ENCODE results near the gene THAP7. TPM values are rescaled to one million over a fixed set of nuclear protein-coding genes. Genes with fewer than 3 reads are reported as not detected.
"Not testable (repeated sequence)": the region's sequence is repeated elsewhere in the genome, so short reads cannot be mapped to it uniquely, and the experiment has no call there.

THAP7 gene
- total RNA-seq, 4 donors from 2014 or later, result 19.8 to 54.7 (median 29.5) TPM

DNA sequence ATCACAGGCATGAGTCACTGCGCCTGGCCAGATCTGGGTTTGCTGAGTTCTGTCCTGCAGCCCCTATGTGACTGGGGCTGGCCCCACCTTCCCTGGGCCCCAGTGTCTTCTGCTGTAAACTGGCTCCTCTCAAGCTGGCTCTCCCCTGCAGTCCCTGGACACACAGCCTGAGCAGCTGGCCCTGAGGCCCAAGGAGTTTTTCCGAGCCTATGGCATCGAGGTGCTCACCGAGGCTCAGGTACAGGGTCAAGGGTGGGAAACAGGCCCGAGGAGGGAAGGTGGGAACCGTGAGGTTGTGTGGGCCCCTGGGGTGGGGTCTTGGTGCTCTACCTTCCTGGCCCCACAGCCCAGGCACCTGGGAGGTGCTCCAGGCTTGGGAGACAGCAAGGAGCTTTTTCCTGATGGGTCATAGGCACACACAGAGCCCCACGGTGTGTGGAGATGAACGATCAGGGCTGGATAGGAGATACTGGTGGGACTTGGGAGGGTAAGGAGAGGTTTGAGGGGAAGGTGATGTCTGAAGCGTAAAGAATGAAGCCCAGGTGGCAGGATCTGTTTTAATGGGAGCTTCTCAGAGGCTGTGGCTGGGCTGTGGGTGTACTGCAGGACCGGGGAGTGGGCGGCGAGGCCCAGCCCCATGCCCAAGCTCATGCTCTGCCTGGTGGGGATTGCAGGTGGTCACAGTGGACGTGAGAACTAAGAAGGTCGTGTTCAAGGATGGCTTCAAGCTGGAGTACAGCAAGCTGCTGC, 26.2 kb downstream of the THAP7 start:
- no peak for TF ChIP-seq POLR2A (IDR thresholded peaks at IDR 0.05)
- TF ChIP-seq, protein P1, sequence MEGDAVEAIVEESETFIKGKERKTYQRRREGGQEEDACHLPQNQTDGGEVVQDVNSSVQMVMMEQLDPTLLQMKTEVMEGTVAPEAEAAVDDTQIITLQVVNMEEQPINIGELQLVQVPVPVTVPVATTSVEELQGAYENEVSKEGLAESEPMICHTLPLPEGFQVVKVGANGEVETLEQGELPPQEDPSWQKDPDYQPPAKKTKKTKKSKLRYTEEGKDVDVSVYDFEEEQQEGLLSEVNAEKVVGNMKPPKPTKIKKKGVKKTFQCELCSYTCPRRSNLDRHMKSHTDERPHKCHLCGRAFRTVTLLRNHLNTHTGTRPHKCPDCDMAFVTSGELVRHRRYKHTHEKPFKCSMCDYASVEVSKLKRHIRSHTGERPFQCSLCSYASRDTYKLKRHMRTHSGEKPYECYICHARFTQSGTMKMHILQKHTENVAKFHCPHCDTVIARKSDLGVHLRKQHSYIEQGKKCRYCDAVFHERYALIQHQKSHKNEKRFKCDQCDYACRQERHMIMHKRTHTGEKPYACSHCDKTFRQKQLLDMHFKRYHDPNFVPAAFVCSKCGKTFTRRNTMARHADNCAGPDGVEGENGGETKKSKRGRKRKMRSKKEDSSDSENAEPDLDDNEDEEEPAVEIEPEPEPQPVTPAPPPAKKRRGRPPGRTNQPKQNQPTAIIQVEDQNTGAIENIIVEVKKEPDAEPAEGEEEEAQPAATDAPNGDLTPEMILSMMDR (IDR thresholded peaks at IDR 0.05), result no peak

DNA sequence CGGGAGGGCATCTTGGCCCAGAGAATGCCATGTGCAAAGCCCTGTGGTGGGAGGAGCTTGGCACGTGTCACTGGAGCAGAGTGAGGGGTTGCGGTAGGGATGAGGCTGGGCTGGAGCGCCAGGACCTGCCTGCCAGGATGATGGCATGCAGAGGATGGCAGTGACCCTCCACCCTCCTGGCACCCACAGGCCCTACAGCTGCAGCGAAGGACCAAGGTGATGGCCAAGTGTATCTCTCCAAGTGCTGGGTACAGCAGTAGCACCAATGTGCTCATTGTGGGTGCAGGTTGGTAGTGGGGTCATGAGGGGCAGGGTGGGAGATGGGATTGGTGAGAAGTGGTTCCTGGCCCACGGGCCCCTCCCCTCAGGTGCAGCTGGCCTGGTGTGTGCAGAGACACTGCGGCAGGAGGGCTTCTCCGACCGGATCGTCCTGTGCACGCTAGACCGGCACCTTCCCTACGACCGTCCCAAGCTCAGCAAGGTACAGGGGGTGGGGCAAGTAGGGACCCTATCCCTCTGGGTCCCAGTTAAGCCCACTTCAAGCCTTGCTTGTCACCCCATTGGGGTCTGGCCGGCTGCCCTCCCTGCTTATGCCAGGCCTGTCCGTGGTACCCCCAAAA, 27.5 kb downstream of the THAP7 start:
- no peak overlapping the region for H3K27ac ChIP-seq
- no peaks in the 10 kb centered on the region for H3K36me3 ChIP-seq
- no peaks in the 10 kb centered on the region for H3K27me3 ChIP-seq
- H3K9me3 ChIP-seq, result no peaks in the 10 kb centered on the region
- DNase-seq, result no peak
- no peak for TF ChIP-seq POLR2A (IDR thresholded peaks at IDR 0.05)
- TF ChIP-seq, protein P1 (IDR thresholded peaks at IDR 0.05), result no peak
- H3K4me3 ChIP-seq, result no peak overlapping the region
- H3K4me1 ChIP-seq, result peaks cover 0 to 2% (median under 1%) of the 10 kb centered on the region in 4 donors

More for the DNA sequence above, 26.2 kb downstream of the THAP7 start:
- no peaks in the 10 kb centered on the region for H3K9me3 ChIP-seq
- H3K36me3 ChIP-seq, result no peaks in the 10 kb centered on the region
- peaks cover 0 to 9% (median 4%) of the 10 kb centered on the region in 4 donors for H3K4me1 ChIP-seq
- H3K27ac ChIP-seq, result no peak overlapping the region
- no peak overlapping the region for H3K4me3 ChIP-seq
- H3K27me3 ChIP-seq, result no peaks in the 10 kb centered on the region
- no peak for DNase-seq

DNA sequence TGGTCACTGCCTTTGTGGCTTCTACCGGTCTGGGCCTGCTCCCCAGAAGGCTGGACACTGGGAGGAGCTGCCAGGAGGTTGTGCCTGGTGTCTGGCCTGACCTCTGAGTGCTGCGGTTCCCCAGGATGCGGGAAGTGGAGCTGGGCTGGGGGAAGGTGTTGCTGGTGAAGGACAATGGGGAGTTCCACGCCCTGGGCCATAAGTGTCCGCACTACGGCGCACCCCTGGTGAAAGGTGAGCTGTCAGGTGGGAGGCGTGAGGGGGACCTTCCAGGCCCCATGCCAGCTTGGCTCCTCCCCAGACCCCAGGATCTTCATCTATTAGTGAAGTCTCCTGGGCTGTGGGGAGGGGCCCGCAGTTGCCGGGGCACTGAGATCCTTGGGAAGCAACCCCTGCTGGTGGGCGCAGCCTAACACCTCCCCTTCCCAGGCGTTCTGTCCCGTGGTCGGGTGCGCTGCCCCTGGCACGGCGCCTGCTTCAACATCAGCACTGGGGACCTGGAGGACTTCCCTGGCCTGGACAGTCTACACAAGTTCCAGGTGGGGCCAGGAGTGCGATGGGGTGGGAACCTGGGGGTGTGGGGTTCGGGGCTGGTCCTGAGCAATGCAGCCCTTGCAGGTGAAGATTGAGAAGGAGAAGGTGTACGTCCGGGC, 28.2 kb downstream of the THAP7 start:
- no peak for DNase-seq
- Histone ChIP-seq H3K4me1 (no peaks in the 10 kb centered on the region), H3K27ac (no peak overlapping the region), H3K9me3 (no peaks in the 10 kb centered on the region), H3K27me3 (no peaks in the 10 kb centered on the region), H3K36me3 (no peaks in the 10 kb centered on the region), H3K4me3 (no peak overlapping the region)
- TF ChIP-seq POLR2A (IDR thresholded peaks at IDR 0.05), result no peak
- TF ChIP-seq, protein P1 (IDR thresholded peaks at IDR 0.05), result no peak

DNA sequence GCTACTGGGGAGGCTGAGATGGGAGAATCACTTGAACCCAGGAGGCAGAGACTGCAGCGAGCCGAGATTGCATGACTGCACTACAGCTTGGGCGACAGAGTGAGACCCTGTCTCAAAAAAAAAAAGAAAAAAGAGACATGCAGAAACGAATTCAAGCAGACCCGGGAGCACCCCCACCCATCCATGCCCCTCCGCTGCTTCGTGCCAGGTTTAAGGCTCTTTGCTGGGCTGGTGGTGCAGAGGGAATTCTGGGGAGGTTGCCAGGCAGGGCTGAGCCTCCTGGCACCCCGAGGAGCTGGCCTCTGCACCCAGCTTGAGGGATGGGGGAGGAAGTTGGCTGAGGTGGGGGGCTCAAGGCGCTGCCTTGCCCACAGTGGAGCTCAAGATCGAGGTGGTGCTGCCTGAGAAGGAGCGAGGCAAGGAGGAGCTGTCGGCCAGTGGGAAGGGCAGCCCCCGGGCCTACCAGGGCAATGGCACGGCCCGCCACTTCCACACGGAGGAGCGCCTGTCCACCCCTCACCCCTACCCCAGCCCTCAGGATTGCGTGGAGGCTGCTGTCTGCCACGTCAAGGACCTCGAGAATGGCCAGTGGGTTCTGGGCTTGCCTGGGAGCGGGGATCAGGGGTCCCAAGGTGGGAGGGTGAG, 28.9 kb downstream of the THAP7 start:
- Histone ChIP-seq H3K27me3 (no peaks in the 10 kb centered on the region), H3K36me3 (no peaks in the 10 kb centered on the region), H3K27ac (no peak overlapping the region), H3K9me3 (no peaks in the 10 kb centered on the region), H3K4me3 (no peak overlapping the region), H3K4me1 (peaks cover 0 to 4% (median 0%) of the 10 kb centered on the region in 4 donors)
- no peak for DNase-seq
- TF ChIP-seq, protein P1 (IDR thresholded peaks at IDR 0.05), result no peak
- TF ChIP-seq POLR2A (IDR thresholded peaks at IDR 0.05), result no peak

DNA sequence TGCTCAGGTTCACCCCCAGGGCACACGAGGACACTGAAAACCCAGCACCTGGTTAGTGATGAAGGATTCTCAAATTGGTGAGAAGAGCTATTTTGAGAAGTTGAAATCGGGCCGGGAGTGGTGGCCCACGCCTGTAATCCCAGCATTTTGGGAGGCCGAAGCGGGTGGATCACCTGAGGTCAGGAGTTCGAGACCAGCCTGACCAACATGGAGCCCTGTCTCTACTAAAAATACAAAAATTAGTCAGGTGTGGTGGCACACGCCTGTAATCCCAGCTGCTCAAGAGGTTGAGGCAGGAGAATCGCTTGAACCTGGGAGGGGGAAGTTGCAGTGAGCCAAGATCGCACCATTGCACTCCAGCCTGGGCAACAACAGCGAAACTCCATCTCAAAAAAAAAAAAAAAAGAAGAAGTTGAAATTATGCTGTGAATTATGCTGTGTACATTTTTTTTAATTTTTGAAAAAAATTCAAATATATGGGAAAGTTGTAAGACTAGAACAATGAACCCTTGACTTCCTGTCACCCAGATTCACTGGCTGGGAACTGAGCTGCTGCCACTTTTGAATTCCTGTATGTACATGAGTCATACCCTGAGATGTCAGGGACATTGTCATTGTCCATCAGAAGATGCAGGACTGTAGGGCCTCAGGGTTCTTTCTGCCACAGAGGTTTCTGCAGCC, 29.8 kb downstream of the THAP7 start:
- not testable (repeated sequence) for H3K27me3 ChIP-seq, H3K36me3 ChIP-seq, H3K27ac ChIP-seq, H3K9me3 ChIP-seq, DNase-seq, H3K4me3 ChIP-seq, H3K4me1 ChIP-seq
